Fibroblast of lung (primary cell): ENCODE measurements around the gene SELENBP1. TPM values are rescaled to one million over a fixed set of nuclear protein-coding genes. Genes with fewer than 3 reads are reported as not detected.

Experiments used
- DNase-seq, 2 donors: peaks; one replicate each; pipeline versions ENCODE4 v3.0.0 to v3.0.0-alpha.2; 2010; ENCODE audit warnings: low read depth in 2 of 2
- H2AFZ ChIP-seq: 2 replicates; pipeline ENCODE4 v1.5.1; 2012; ENCODE audit warnings: low read length, control low read depth, inconsistent platforms
- H3K27ac ChIP-seq: 2 replicates; pipeline ENCODE4 v1.5.1; 2011; ENCODE audit warnings: low read length, control low read depth; ENCODE audit not compliant: insufficient read depth
- H3K27me3 ChIP-seq: 2 replicates; pipeline ENCODE4 v1.5.1; 2011; ENCODE audit warnings: mild to moderate bottlenecking, low read length; ENCODE audit not compliant: control insufficient read depth, insufficient read depth
- H3K36me3 ChIP-seq: 2 replicates; pipeline ENCODE4 v1.5.1; 2011; ENCODE audit warnings: low read length; ENCODE audit not compliant: control insufficient read depth, insufficient read depth
- H3K4me1 ChIP-seq: 2 replicates; pipeline ENCODE4 v1.5.1; 2011; ENCODE audit warnings: low read length; ENCODE audit not compliant: control insufficient read depth, insufficient read depth; ENCODE audit errors: extremely low read depth
- H3K4me2 ChIP-seq: 2 replicates; pipeline ENCODE4 v1.5.1; 2011; ENCODE audit warnings: low read length, control low read depth; ENCODE audit not compliant: insufficient read depth; ENCODE audit errors: extremely low read depth
- H3K4me3 ChIP-seq, 4 experiments: fragments of 200-600 bp in 1 of 4; sonication (generic) in 1 of 4; replicated peaks in 1 of 4; 2 replicates each; pipeline ENCODE4 v1.5.1; 2011 to 2016; ENCODE audit warnings: low read length in 4 of 4, low read depth in 3 of 4, mild to moderate bottlenecking in 3 of 4, control low read depth in 2 of 4, inconsistent platforms in 1 of 4, mixed read lengths in 1 of 4; ENCODE audit not compliant: insufficient read depth in 1 of 4; ENCODE audit errors: control extremely low read depth in 1 of 4
- H3K79me2 ChIP-seq: 2 replicates; pipeline ENCODE4 v1.5.1; 2012; ENCODE audit warnings: mild to moderate bottlenecking, low read length, inconsistent platforms; ENCODE audit not compliant: control insufficient read depth, insufficient read depth
- H3K9ac ChIP-seq: 2 replicates; pipeline ENCODE4 v1.5.1; 2011; ENCODE audit warnings: mild to moderate bottlenecking, low read length, control low read depth; ENCODE audit not compliant: insufficient read depth
- H3K9me3 ChIP-seq: 2 replicates; pipeline ENCODE4 v1.5.1; 2012; ENCODE audit warnings: low read depth, low read length; ENCODE audit not compliant: control insufficient read depth, insufficient read depth
- H4K20me1 ChIP-seq: 2 replicates; pipeline ENCODE4 v1.5.1; 2011; ENCODE audit warnings: low read length; ENCODE audit not compliant: control insufficient read depth, insufficient read depth; ENCODE audit errors: extremely low read depth
- CTCF ChIP-seq, 2 donors: IDR thresholded peaks in 1 of 2; conservative IDR thresholded peaks in 1 of 2; 1 replicate in 1 of 2; 2 replicates in 1 of 2; pipeline ENCODE4 v1.5.1; 2011 to 2012; ENCODE audit warnings: low read length in 2 of 2, control low read depth in 1 of 2, inconsistent platforms in 1 of 2, low read depth in 1 of 2, mild to moderate bottlenecking in 1 of 2
- EZH2 ChIP-seq: IDR thresholded peaks from 2 replicates; pipeline ENCODE4 v1.5.1; 2012; ENCODE audit warnings: low read length, control low read depth, mild to moderate bottlenecking; ENCODE audit errors: missing control alignments
- polyA minus RNA-seq: library from RNA; depleted of rRNA, polyadenylated mRNA; stranded (reverse); fragments of >200 nt; gene quantifications from 2 replicates; pipeline ENCODE4 v1.2.3, GENCODE V29; 2011; ENCODE audit warnings: low replicate concordance
- polyA plus RNA-seq, 2 donors: library from polyadenylated mRNA; depleted of rRNA in 1 of 2; stranded (reverse) in 1 of 2; unstranded in 1 of 2; fragments of >200 nt; gene quantifications; 2 replicates each; pipeline ENCODE4 v1.2.1, GENCODE V29; 2011 to 2012; ENCODE audit warnings: missing spikeins in 1 of 2
- total RNA-seq: library from RNA; depleted of rRNA; stranded (reverse); fragments of >200 nt; gene quantifications from 2 replicates; pipeline ENCODE4 v1.2.1, GENCODE V29; 2014

Gene SELENBP1
- total RNA-seq: 59.6 and 65.9 TPM in 2 replicates
- polyA plus RNA-seq: 60.6 and 85.4 TPM in 2 replicates
- 54.3 and 72.6 TPM in 2 replicates for polyA plus RNA-seq (2012)
- polyA minus RNA-seq: 58.4 and 79.8 TPM in 2 replicates

GRCh38 chr1:151372058-151372934 is at the start of gene SELENBP1:
SELENBP1 (minus strand) TSS chr1:151372705; CDS start chr1:151372641, 64 bp downstream.
- Histone ChIP-seq H3K79me2 (no peaks in the 10 kb centered on the region), H3K27ac (peak within 1 kb of the TSS; percentile 29), H3K27me3 (peaks cover 2% of the 10 kb centered on the region), H2AFZ (peak within 1 kb of the TSS; percentile 58), H3K4me2 (peak within 1 kb of the TSS; percentile 91), H3K9ac (no peak within 1 kb of the TSS), H3K4me1 (peaks cover 3% of the 10 kb centered on the region), H3K36me3 (no peaks in the 10 kb centered on the region), H3K4me3 (peak within 1 kb of the TSS; percentile 57 to 71 (median 62)), H4K20me1 (no peaks in the 10 kb centered on the region), H3K9me3 (no peaks in the 10 kb centered on the region)
- peak; percentile 60 to 94 for DNase-seq
- TF ChIP-seq EZH2 (no peak), CTCF (conservative IDR thresholded peaks at IDR 0.05 in 1 of 2, IDR thresholded peaks at IDR 0.05 in 1 of 2; ENCODE audit: low read depth in 1 of 2, low read length in 2 of 2) (no peak)

DNA sequence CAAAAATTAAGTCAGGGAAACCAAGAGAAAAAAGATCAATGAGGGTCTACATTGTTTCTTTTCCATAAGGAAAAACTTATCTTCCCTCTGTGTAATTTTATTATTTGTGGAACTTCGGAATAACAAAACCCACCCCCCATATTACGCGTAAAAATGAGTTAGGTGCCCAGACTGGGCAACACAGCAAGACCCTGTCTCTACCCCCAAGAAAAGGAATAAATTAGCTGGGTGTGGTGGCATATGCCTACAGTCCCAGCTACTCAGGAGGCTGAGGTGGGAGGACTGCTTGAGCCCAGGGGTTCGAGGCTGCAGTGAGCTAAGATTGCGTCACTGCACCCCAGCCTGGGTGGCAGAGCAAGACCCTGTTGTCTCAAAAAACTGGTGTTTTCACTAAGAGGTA is 47.3 kb upstream of the SELENBP1 start:
- no peak overlapping the region for H3K9ac ChIP-seq
- H2AFZ ChIP-seq: no peak overlapping the region
- no peaks in the 10 kb centered on the region for H3K79me2 ChIP-seq
- TF ChIP-seq CTCF (conservative IDR thresholded peaks at IDR 0.05 in 1 of 2, IDR thresholded peaks at IDR 0.05 in 1 of 2; ENCODE audit: low read depth in 1 of 2, low read length in 2 of 2): no peak
- no peak overlapping the region for H3K4me2 ChIP-seq
- H3K4me3 ChIP-seq: no peak overlapping the region
- H4K20me1 ChIP-seq: no peaks in the 10 kb centered on the region
- no peaks in the 10 kb centered on the region for H3K27me3 ChIP-seq
- H3K27ac ChIP-seq: no peak overlapping the region
- peaks cover 9% of the 10 kb centered on the region for H3K36me3 ChIP-seq
- peaks cover 3% of the 10 kb centered on the region for H3K4me1 ChIP-seq
- H3K9me3 ChIP-seq: no peaks in the 10 kb centered on the region
- DNase-seq: no peak

DNA sequence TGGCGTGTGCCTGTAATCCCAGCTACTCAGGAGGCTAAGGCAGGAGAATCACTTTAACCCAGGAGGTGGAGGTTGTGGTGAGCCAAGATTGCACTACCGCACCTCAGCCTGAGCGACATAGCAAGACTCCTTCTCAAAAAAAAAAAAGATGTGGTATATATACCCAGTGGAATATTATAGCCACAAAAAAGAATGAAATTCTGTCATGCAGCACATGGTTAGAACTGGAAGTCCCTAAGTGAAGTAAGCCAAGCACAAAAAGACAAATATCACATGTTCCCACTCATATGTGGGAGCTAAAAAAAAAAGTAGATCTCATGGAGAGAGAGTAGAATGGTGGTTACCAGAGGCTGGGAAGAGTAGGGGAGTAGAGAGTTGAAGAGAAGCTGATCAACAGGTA is 45.6 kb upstream of the SELENBP1 start:
- H3K36me3 ChIP-seq: peaks cover 7% of the 10 kb centered on the region
- no peak for TF ChIP-seq EZH2
- TF ChIP-seq CTCF (conservative IDR thresholded peaks at IDR 0.05 in 1 of 2, IDR thresholded peaks at IDR 0.05 in 1 of 2; ENCODE audit: low read depth in 1 of 2, low read length in 2 of 2): no peak

More for the DNA sequence above, 45.6 kb upstream of the SELENBP1 start:
- Histone ChIP-seq H2AFZ (no peak overlapping the region), H3K9me3 (no peaks in the 10 kb centered on the region), H3K27ac (no peak overlapping the region), H3K4me3 (no peak overlapping the region), H3K27me3 (no peaks in the 10 kb centered on the region), H3K4me1 (peaks cover 3% of the 10 kb centered on the region), H3K79me2 (no peaks in the 10 kb centered on the region), H3K4me2 (no peak overlapping the region), H3K9ac (no peak overlapping the region), H4K20me1 (no peaks in the 10 kb centered on the region)
- no peak for DNase-seq
